HepG2 (cell line): Measurements from ENCODE around the gene C1orf141. TPM values are rescaled to one million over a fixed set of nuclear protein-coding genes. Genes with fewer than 3 reads are reported as not detected.

Source experiments
- CEBPB ChIP-seq: IDR thresholded peaks from 2 replicates; pipeline ENCODE4 v1.6.1; 2011; ENCODE audit warnings: low read depth, low read length, improper control_type of control experiment, borderline replicate concordance
- DNMT3B ChIP-seq: conservative IDR thresholded peaks from 2 replicates; pipeline ENCODE4 v1.6.1; 2016; ENCODE audit warnings: missing biosample characterization, control low read depth
- ISX ChIP-seq: sonication (generic); formaldehyde crosslinking; conservative IDR thresholded peaks from 2 replicates; pipeline ENCODE4 v1.5.0; 2020; ENCODE audit warnings: missing genetic modification reagents
- KDM5B ChIP-seq: sonication (generic); formaldehyde crosslinking; IDR thresholded peaks from 2 replicates; pipeline ENCODE4 v1.4.0; 2020; ENCODE audit warnings: missing genetic modification reagents, mild to moderate bottlenecking, borderline replicate concordance
- PAF1 ChIP-seq: IDR thresholded peaks from 2 replicates; pipeline ENCODE4 v1.6.1; 2016; ENCODE audit warnings: missing genetic modification reagents, missing compliant biosample characterization
- SATB2 ChIP-seq: sonication (generic); formaldehyde crosslinking; IDR thresholded peaks from 2 replicates; pipeline ENCODE4 v1.5.0; 2020; ENCODE audit warnings: missing genetic modification reagents
- ZMAT3 ChIP-seq: sonication (generic); formaldehyde crosslinking; conservative IDR thresholded peaks from 2 replicates; pipeline ENCODE4 v1.7.0; 2021; ENCODE audit warnings: missing genetic modification reagents
- ZNF550 ChIP-seq: sonication (generic); formaldehyde crosslinking; IDR thresholded peaks from 2 replicates; pipeline ENCODE4 v1.4.0; 2020; ENCODE audit warnings: mild to moderate bottlenecking, missing genetic modification reagents, borderline replicate concordance
- ZNF562 ChIP-seq: sonication (generic); formaldehyde crosslinking; IDR thresholded peaks from 2 replicates; pipeline ENCODE4 v1.8.0; 2022; ENCODE audit warnings: missing genetic modification reagents, borderline replicate concordance
- ZNF75D ChIP-seq: sonication (generic); formaldehyde crosslinking; IDR thresholded peaks from 2 replicates; pipeline ENCODE4 v1.8.1; 2023; ENCODE audit warnings: missing genetic modification reagents, mild to moderate bottlenecking, borderline replicate concordance
- ZNF776 ChIP-seq: sonication (generic); formaldehyde crosslinking; IDR thresholded peaks from 2 replicates; pipeline ENCODE4 v1.4.0; 2020; ENCODE audit warnings: mild to moderate bottlenecking, missing genetic modification reagents
- ZSCAN20 ChIP-seq: sonication (generic); formaldehyde crosslinking; IDR thresholded peaks from 2 replicates; pipeline ENCODE4 v1.4.0; 2020; ENCODE audit warnings: missing genetic modification reagents, mild to moderate bottlenecking, borderline replicate concordance
- polyA plus RNA-seq, 8 experiments: library from polyadenylated mRNA; depleted of rRNA in 3 of 8; stranded (reverse) in 7 of 8; unstranded in 1 of 8; fragments of >200 nt; fragmentation: Illumina TruSeq in 4 of 8; extraction: Trizol in 4 of 8; gene quantifications; 2 replicates each; pipeline versions ENCODE4 v1.2.1 to v1.2.3, GENCODE V29; 2011 to 2016; ENCODE audit warnings: low read depth in 4 of 8, missing spikeins in 1 of 8, mixed read lengths in 1 of 8; ENCODE audit not compliant: insufficient read depth in 1 of 8
- total RNA-seq, 5 experiments: library from RNA; depleted of rRNA; stranded (reverse); fragments of >200 nt; fragmentation: Illumina TruSeq; extraction: Trizol; gene quantifications; 2 replicates each; pipeline ENCODE4 v1.2.3, GENCODE V29; 2016; ENCODE audit warnings: low read depth in 1 of 5
- TF ChIP-seq, protein P1 (sequence below): sonication (generic); formaldehyde crosslinking; IDR thresholded peaks from 2 replicates; pipeline ENCODE4 v1.4.0; 2020; ENCODE audit warnings: missing genetic modification reagents, borderline replicate concordance
- TF ChIP-seq, protein P2 (sequence below): sonication (generic); formaldehyde crosslinking; IDR thresholded peaks from 2 replicates; pipeline ENCODE4 v1.8.0; 2022; ENCODE audit warnings: missing genetic modification reagents, mild to moderate bottlenecking, inconsistent platforms, borderline replicate concordance
- TF ChIP-seq, protein P3 (sequence below): sonication (generic); formaldehyde crosslinking; IDR thresholded peaks from 2 replicates; pipeline ENCODE4 v1.8.0; 2022; ENCODE audit warnings: mild to moderate bottlenecking, missing genetic modification reagents, moderate library complexity
- TF ChIP-seq, protein P4 (sequence below): sonication (generic); formaldehyde crosslinking; IDR thresholded peaks from 2 replicates; pipeline ENCODE4 v1.8.1; 2023; ENCODE audit warnings: mild to moderate bottlenecking, moderate library complexity, missing genetic modification reagents
- TF ChIP-seq, protein P5 (sequence below): sonication (generic); formaldehyde crosslinking; IDR thresholded peaks from 2 replicates; pipeline ENCODE4 v1.4.0; 2020; ENCODE audit warnings: missing genetic modification reagents
- TF ChIP-seq, protein P6 (sequence below): IDR thresholded peaks from 2 replicates; pipeline ENCODE4 v1.6.1; 2016; ENCODE audit warnings: low read depth, borderline replicate concordance

Gene C1orf141
- total and polyA plus RNA-seq, 2 of the 13 experiments (the other 11 are each of a cell fraction or from before 2014, with no cell fraction given), result not detected

DNA sequence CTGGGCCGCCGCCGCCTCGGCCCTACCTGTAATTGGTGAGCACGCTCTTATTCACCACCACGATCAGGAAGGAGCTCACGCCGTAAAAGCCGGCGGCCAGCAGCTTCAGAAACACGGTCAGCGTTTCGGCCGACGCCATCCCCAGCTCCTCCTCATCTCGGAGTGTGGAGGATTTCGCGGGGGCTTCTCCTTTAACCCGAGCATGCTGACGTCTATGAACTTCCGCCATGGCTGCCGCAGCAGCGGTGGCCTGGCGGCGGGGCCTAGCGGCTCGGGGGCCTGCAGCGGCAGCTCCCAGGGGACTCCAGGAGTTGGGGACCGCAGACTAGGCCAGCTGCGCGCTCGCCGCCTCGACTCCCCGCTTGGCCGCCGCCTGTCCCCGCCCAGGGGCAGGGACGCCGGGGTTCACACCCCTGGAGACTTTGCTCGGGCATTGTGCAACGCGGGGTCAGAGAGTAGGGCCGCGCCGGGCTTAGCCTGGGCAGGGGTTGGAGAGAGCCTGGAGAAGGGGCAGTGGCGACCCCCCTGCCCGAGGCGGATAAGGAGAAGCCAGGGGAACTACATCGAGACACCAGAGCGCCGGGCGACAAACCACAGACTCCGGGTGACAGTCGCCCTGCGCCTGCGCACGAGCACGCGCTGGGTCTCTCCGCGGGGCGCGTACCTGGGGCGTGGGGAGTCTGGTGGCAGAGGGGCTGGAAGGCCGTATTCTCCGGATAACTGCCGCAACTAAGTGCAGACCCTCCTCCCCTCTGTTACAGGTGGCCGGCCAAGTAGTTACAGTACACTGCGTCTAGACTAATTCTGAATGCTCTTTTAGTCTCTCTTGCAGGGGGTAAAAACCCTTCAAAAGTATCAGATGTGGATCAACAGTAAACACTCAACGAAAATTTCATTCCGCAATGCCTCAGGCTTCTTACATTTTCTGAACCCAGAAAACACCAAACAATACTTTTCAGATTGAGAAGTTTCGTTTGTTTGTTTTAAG, 80.7 kb downstream of the C1orf141 start, which contains the start of gene SLC35D1 (continued):
- TF ChIP-seq, protein P1, sequence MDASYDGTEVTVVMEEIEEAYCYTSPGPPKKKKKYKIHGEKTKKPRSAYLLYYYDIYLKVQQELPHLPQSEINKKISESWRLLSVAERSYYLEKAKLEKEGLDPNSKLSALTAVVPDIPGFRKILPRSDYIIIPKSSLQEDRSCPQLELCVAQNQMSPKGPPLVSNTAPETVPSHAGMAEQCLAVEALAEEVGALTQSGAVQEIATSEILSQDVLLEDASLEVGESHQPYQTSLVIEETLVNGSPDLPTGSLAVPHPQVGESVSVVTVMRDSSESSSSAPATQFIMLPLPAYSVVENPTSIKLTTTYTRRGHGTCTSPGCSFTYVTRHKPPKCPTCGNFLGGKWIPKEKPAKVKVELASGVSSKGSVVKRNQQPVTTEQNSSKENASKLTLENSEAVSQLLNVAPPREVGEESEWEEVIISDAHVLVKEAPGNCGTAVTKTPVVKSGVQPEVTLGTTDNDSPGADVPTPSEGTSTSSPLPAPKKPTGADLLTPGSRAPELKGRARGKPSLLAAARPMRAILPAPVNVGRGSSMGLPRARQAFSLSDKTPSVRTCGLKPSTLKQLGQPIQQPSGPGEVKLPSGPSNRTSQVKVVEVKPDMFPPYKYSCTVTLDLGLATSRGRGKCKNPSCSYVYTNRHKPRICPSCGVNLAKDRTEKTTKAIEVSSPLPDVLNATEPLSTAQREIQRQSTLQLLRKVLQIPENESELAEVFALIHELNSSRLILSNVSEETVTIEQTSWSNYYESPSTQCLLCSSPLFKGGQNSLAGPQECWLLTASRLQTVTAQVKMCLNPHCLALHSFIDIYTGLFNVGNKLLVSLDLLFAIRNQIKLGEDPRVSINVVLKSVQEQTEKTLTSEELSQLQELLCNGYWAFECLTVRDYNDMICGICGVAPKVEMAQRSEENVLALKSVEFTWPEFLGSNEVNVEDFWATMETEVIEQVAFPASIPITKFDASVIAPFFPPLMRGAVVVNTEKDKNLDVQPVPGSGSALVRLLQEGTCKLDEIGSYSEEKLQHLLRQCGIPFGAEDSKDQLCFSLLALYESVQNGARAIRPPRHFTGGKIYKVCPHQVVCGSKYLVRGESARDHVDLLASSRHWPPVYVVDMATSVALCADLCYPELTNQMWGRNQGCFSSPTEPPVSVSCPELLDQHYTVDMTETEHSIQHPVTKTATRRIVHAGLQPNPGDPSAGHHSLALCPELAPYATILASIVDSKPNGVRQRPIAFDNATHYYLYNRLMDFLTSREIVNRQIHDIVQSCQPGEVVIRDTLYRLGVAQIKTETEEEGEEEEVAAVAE (CRISPR knock-in tag), result 0 out of 2 replicates have a peak, but pooled peaks have one; percentile 59
- TF ChIP-seq ZNF550 (CRISPR knock-in tag) (no peak), PAF1 (CRISPR knock-in tag) (no peak), KDM5B (CRISPR knock-in tag) (peak; percentile 85), ZNF75D (CRISPR knock-in tag) (no peak), ZSCAN20 (CRISPR knock-in tag) (no peak), ZMAT3 (CRISPR knock-in tag) (peak; percentile 90), CEBPB (peak; percentile 97), ISX (0 out of 2 replicates have a peak, but pooled peaks have one; percentile 84), ZNF562 (CRISPR knock-in tag) (peak; percentile 65; the same call in 1 of the 2 replicates), ZNF776 (CRISPR knock-in tag) (peak; percentile 76), DNMT3B (CRISPR knock-in tag) (0 out of 2 replicates have a peak, but pooled peaks have one; percentile 65), SATB2 (CRISPR knock-in tag) (no peak)
- TF ChIP-seq, protein P2, sequence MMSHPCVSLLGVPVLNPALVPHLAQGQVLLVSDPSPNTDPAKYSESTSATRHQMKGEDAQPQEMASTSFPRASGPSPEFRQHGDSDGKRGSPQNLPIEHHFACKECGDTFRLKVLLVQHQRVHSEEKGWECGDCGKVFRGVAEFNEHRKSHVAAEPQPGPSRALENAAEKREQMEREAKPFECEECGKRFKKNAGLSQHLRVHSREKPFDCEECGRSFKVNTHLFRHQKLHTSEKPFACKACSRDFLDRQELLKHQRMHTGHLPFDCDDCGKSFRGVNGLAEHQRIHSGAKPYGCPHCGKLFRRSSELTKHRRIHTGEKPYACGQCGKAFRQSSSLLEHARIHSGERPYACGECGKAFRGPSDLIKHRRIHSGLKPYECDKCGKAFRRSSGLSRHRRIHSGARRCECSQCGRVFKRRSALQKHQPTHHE (CRISPR knock-in tag), result peak; percentile 54; the same call in 1 of the 2 replicates
- TF ChIP-seq, protein P3, sequence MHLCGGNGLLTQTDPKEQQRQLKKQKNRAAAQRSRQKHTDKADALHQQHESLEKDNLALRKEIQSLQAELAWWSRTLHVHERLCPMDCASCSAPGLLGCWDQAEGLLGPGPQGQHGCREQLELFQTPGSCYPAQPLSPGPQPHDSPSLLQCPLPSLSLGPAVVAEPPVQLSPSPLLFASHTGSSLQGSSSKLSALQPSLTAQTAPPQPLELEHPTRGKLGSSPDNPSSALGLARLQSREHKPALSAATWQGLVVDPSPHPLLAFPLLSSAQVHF (CRISPR knock-in tag), result no peak
- TF ChIP-seq, protein P4, sequence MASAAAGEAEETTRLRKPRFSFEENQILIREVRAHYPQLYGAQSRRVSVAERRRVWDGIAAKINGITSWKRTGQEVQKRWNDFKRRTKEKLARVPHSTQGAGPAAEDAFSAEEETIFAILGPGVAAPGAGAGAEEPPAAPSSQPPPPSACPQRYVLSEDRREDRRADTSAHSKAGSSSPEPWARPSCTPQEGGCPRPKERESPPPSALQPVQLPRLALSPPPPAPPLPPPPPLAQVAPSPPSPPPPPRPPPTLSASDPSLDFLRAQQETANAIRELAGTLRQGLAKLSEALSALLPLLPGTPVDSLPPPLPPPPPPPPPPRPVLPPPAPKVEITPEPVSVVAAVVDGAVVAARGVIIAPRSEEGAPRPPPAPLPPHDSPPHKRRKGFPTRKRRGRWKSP (CRISPR knock-in tag), result peak; percentile 77; the same call in 1 of the 2 replicates
- TF ChIP-seq, protein P5, sequence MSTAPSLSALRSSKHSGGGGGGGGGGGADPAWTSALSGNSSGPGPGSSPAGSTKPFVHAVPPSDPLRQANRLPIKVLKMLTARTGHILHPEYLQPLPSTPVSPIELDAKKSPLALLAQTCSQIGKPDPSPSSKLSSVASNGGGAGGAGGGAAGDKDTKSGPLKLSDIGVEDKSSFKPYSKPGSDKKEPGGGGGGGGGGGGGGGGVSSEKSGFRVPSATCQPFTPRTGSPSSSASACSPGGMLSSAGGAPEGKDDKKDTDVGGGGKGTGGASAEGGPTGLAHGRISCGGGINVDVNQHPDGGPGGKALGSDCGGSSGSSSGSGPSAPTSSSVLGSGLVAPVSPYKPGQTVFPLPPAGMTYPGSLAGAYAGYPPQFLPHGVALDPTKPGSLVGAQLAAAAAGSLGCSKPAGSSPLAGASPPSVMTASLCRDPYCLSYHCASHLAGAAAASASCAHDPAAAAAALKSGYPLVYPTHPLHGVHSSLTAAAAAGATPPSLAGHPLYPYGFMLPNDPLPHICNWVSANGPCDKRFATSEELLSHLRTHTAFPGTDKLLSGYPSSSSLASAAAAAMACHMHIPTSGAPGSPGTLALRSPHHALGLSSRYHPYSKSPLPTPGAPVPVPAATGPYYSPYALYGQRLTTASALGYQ, result peak; percentile 70; the same call in 1 of the 2 replicates
- TF ChIP-seq, protein P6, sequence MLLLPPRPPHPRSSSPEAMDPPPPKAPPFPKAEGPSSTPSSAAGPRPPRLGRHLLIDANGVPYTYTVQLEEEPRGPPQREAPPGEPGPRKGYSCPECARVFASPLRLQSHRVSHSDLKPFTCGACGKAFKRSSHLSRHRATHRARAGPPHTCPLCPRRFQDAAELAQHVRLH (CRISPR knock-in tag), result no peak; the same call in 1 of the 2 replicates
